GM12891 (cell line): ENCODE results near the gene KCTD16.

Experiments used
- DNase-seq: peaks from one replicate; pipeline ENCODE4 v3.0.0; 2011; ENCODE audit warnings: low spot score; ENCODE audit not compliant: insufficient read length
- FAIRE-seq: peaks from 2 replicates; lab custom pipeline; 2011; peaks lifted over from hg19 to GRCh38; lab: Jason Lieb, UNC
- PAX5 ChIP-seq: IDR thresholded peaks from 2 replicates; pipeline ENCODE4 v1.6.1; 2011; ENCODE audit warnings: low read length, moderate library complexity, mild to moderate bottlenecking; ENCODE audit not compliant: insufficient read depth, severe bottlenecking
- POLR2A ChIP-seq: IDR thresholded peaks from 2 replicates; pipeline ENCODE4 v1.6.1; 2011; ENCODE audit warnings: low read depth, low read length, control low read depth
- POLR2AphosphoS5 ChIP-seq: IDR thresholded peaks from 2 replicates; pipeline ENCODE4 v1.6.1; 2011; ENCODE audit warnings: low read depth, low read length, control low read depth
- POU2F2 ChIP-seq: IDR thresholded peaks from 2 replicates; pipeline ENCODE4 v1.6.1; 2011; ENCODE audit warnings: low read depth, mild to moderate bottlenecking, control low read depth, low read length, moderate library complexity
- SPI1 ChIP-seq: IDR thresholded peaks from 2 replicates; pipeline ENCODE4 v1.6.1; 2011; ENCODE audit warnings: low read depth, low read length, control low read depth
- TAF1 ChIP-seq: IDR thresholded peaks from 2 replicates; pipeline ENCODE4 v1.6.1; 2011; ENCODE audit warnings: low read depth, low read length, control low read depth

Gene KCTD16

GRCh38 chr5:144368556-144368955 lies 197.9 kb downstream of the KCTD16 start:
- DNase-seq (no peak), FAIRE-seq (no peak)
- TF ChIP-seq POU2F2 (no peak), TAF1 (no peak), POLR2A (no peak), PAX5 (no peak)

DNA sequence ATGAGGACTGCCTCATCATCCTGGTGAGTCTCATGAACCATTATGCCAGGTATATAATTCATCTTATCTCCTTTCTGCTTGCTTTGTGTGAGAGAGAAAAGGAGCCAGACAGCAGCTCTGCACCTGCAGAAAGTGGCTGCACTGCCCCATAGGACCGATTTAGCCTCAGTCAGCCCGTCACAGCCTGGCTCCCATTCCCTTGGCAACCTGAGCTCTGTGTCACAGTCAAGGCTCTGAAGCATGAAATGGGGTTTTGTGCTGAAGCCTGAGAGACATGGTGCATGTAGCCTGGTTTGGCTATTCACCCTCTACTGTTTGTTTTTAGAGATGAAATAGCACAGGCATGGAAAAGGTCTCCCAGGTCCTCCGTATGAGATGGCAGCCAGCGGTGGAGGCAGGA lies 198.3 kb downstream of the KCTD16 start:
- FAIRE-seq = no peak
- no peak for DNase-seq
- no peak for TF ChIP-seq POLR2AphosphoS5
- TF ChIP-seq POLR2A = no peak
- TF ChIP-seq SPI1 = no peak
- TF ChIP-seq TAF1 = no peak
- no peak for TF ChIP-seq PAX5
- TF ChIP-seq POU2F2 = no peak

DNA sequence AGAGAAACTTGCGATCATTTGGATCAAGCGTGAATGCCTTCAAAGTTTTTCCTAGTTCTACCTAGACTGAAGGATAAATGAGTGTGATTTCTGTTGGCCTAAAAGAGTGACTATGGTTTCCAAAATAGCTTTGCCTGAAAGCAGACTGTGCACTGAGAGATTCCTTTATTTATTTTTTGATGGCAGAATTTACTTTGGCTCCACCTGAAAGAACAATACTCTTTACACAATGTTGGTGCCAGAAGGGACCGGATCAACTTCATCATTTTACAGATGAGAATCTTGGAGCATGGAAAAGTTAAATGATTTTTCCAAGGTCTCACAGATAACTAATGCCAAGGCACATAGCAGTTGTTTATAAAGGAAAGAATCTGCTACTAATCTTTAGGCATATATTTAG lies 199.6 kb downstream of the KCTD16 start:
- no peak for FAIRE-seq
- no peak for DNase-seq
- TF ChIP-seq POLR2A (no peak), PAX5 (no peak), TAF1 (no peak), POLR2AphosphoS5 (no peak), POU2F2 (no peak)

GRCh38 chr5:144374637-144375036 lies 204.0 kb downstream of the KCTD16 start:
- DNase-seq = no peak
- no peak for FAIRE-seq
- TF ChIP-seq PAX5 = no peak
- no peak for TF ChIP-seq POLR2AphosphoS5
- no peak for TF ChIP-seq POU2F2
- TF ChIP-seq POLR2A = no peak
- no peak for TF ChIP-seq TAF1
- no peak for TF ChIP-seq SPI1

DNA sequence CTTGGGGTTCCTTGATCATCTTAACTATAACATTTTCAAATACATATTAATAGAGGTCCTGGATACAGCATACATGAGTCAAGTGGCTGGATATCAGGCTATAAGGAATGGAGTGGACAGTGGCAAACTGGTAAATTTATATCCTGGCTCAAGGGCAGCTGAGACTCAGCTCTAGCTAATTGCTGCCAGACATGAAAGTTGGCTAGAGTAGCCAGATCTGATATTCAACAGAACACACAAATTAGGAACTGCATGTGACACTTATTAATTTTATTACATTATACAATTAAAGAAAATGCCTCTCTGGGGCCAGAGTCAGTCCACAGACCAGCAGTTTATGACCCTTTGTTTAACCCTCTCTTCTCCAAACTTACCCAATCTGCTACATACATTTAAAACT lies 206.5 kb downstream of the KCTD16 start:
- TF ChIP-seq POLR2A (no peak), POU2F2 (no peak), TAF1 (no peak), PAX5 (no peak), POLR2AphosphoS5 (no peak), SPI1 (no peak)
- DNase-seq = no peak
- no peak for FAIRE-seq

GRCh38 chr5:144378681-144379080 lies 208.0 kb downstream of the KCTD16 start:
- no peak for TF ChIP-seq TAF1
- FAIRE-seq = no peak

DNA sequence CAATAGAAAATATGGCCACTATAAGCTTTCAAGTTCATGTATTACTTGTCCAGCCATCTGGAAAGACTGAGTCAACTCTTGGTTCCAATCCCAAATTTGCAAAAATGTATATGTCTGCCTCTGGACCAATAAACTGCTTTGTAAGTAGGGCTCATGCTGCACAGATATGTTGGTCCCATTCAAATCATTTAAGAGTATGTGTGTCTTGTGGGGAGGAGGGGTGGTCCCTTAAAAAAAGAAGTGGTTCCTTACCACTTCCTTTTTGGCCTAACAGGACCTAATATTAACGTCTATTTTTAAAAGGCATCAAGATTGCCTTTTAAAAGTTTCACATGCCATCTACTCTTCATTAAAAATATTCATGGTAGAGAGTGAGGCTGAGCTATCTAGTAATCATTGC lies 214.9 kb downstream of the KCTD16 start:
- FAIRE-seq = no peak
- TF ChIP-seq POU2F2 = no peak
- TF ChIP-seq SPI1 = no peak
- no peak for TF ChIP-seq POLR2AphosphoS5
- no peak for TF ChIP-seq POLR2A
- no peak for TF ChIP-seq TAF1
- no peak for TF ChIP-seq PAX5
- no peak for DNase-seq

More at GRCh38 chr5:144378681-144379080, 208.0 kb downstream of the KCTD16 start:
- DNase-seq = no peak

DNA sequence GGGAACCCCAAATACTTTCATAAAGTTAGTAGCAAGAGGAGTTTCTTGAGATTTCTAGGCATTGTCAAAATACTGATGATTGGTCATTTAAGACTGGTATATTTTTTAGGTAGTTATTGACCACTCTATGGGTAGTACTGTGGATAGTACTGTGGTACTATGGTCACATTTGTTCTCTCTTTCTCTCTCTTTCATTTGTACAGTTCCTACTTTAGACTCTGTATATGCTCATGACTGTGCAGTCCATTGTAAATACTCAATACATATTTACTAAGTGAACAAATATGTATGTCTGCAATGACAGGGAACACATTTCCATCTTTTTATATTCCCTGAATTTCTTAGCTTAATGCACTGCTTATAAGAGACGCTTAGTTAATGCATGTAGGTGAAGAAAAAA lies 215.6 kb downstream of the KCTD16 start:
- TF ChIP-seq POU2F2 = no peak
- TF ChIP-seq TAF1 = no peak
- TF ChIP-seq PAX5 = no peak
- TF ChIP-seq SPI1 = no peak
- TF ChIP-seq POLR2A = no peak
- TF ChIP-seq POLR2AphosphoS5 = no peak
- DNase-seq = no peak
- FAIRE-seq = no peak

DNA sequence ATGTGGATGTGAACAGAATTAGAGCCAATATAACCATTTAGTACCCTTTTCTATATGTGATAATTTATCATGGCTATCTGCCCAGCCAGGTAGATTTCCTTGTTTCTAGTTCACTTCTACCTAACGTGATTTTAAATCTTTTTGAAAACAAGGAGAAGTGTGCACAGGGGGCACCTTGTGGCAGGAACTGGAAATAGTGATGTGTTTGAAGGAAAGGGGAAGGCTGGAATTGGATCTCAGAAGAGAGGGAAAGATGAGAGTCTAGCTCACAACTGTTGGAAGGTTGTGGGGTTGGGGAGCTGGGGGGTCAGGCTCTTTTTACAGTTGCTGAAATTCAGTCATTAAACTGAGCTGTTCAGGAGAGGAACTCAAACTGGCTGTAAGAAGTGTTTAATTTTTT lies 219.5 kb downstream of the KCTD16 start:
- no peak for FAIRE-seq
- TF ChIP-seq SPI1 = no peak
- no peak for TF ChIP-seq PAX5
- TF ChIP-seq TAF1 = no peak
- TF ChIP-seq POLR2AphosphoS5 = no peak
- TF ChIP-seq POLR2A = no peak
- TF ChIP-seq POU2F2 = no peak
- no peak for DNase-seq

- TF ChIP-seq SPI1 = no peak
- TF ChIP-seq PAX5 = no peak
- TF ChIP-seq POU2F2 = no peak
- TF ChIP-seq POLR2A = no peak
- DNase-seq (no peak), FAIRE-seq (no peak)
Measured at GRCh38 chr5:144391044-144391443, 220.4 kb downstream of the KCTD16 start.
